Activated naive CD4-positive, alpha-beta T cell (primary cell): ENCODE data around the gene DENND1A.
"Not testable (repeated sequence)": the region's sequence is repeated elsewhere in the genome, so short reads cannot be mapped to it uniquely, and the experiment has no call there.

ENCODE experiments used
- DNase-seq, 4 experiments: peaks; one replicate each; lab custom pipeline; 2025; lab: John Stamatoyannopoulos, UW

The DENND1A gene

GRCh38 chr9:123771690-123772089 lies 158.2 kb downstream of the DENND1A start:
- DNase-seq = no peak

- no peak for DNase-seq
Measured at GRCh38 chr9:123769719-123770118, 160.2 kb downstream of the DENND1A start.

- DNase-seq = no peak
Measured at GRCh38 chr9:123763910-123764588, 165.9 kb downstream of the DENND1A start.

GRCh38 chr9:123761905-123762605 lies 167.9 kb downstream of the DENND1A start:
- DNase-seq = no peak

GRCh38 chr9:123757960-123758359 lies 172.0 kb downstream of the DENND1A start:
- DNase-seq = no peak

GRCh38 chr9:123757547-123757946 lies 172.4 kb downstream of the DENND1A start:
- DNase-seq = no peak

GRCh38 chr9:123756484-123757106 lies 173.3 kb downstream of the DENND1A start:
- no peak for DNase-seq

GRCh38 chr9:123753669-123754258 lies 176.2 kb downstream of the DENND1A start:
- no peak for DNase-seq

GRCh38 chr9:123753016-123753415 lies 176.9 kb downstream of the DENND1A start:
- DNase-seq = no peak

GRCh38 chr9:123749580-123750202 lies 180.2 kb downstream of the DENND1A start:
- no peak for DNase-seq

GRCh38 chr9:123746765-123747164 lies 183.2 kb downstream of the DENND1A start:
- DNase-seq = no peak

- DNase-seq = no peak
Measured at GRCh38 chr9:123745933-123746332, 184.0 kb downstream of the DENND1A start.

GRCh38 chr9:123745451-123745850 lies 184.5 kb downstream of the DENND1A start:
- DNase-seq = no peak

GRCh38 chr9:123743737-123744136 lies 186.2 kb downstream of the DENND1A start:
- no peak for DNase-seq

- no peak for DNase-seq
Measured at GRCh38 chr9:123742009-123742767, 187.7 kb downstream of the DENND1A start.

GRCh38 chr9:123741214-123741613 lies 188.7 kb downstream of the DENND1A start:
- no peak for DNase-seq

- DNase-seq = no peak
Measured at GRCh38 chr9:123739902-123740301, 190.0 kb downstream of the DENND1A start.

- DNase-seq = no peak
Measured at GRCh38 chr9:123739387-123739786, 190.5 kb downstream of the DENND1A start.

GRCh38 chr9:123738648-123739047 lies 191.3 kb downstream of the DENND1A start:
- no peak for DNase-seq

GRCh38 chr9:123735376-123735775 lies 194.6 kb downstream of the DENND1A start:
- DNase-seq = no peak

GRCh38 chr9:123728571-123728970 lies 201.4 kb downstream of the DENND1A start:
- DNase-seq = not testable (repeated sequence)

GRCh38 chr9:123727332-123727731 lies 202.6 kb downstream of the DENND1A start:
- no peak for DNase-seq
